NCI-H460 (cell line): ENCODE measurements around the gene FBXO33. TPM values are rescaled to one million over a fixed set of nuclear protein-coding genes. Genes with fewer than 3 reads are reported as not detected.
"Not testable (repeated sequence)": the region's sequence is repeated elsewhere in the genome, so short reads cannot be mapped to it uniquely, and the experiment has no call there.

Source experiments
- DNase-seq: peaks from one replicate; pipeline ENCODE4 v3.0.0-alpha.2; 2016; ENCODE audit warnings: low read depth; ENCODE audit errors: extremely low read depth
- total RNA-seq: library from RNA; depleted of rRNA; stranded (reverse); fragments of >200 nt; shearing (Covaris generic); gene quantifications from 2 replicates; pipeline ENCODE4 v1.2.3, GENCODE V29; 2014; rRNA removed

The FBXO33 gene
- total RNA-seq, 1 experiment from 2014 or later = 14.0 TPM

DNA sequence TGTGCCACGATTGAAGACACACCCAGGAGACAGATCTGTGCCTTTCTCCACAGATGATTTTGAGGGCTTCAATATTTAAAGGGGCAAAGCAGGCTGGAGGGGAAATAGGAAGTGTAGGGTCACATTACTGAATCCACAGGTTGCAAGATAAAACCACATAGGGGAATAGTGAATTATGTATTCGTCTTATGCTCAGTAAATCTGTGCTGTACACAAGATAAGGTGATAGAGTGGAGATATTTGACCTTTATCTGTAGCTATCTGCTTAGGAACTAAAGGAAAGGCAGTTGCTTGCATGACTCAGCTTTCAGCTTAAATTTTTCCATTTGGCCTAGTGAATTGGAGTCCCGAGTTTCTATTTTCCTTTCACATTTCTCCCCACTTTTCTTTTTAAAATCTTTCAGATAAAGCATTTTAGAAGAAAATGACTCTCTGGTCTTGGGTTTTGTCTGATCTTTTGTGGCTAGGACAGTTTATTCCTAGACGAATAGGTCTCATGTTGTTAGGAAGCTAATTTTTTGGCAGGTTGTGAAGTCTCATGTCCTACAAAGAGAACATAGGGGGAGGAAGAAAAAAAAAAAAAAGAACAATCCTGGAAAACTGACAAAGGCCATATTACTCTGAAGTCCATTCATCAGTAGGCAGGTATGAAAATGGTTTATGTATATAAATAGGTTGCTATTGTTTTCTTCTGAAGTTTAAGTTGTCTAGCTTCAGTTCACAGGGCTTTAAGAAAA lies 55.4 kb downstream of the FBXO33 start:
- DNase-seq = peak; percentile 40

DNA sequence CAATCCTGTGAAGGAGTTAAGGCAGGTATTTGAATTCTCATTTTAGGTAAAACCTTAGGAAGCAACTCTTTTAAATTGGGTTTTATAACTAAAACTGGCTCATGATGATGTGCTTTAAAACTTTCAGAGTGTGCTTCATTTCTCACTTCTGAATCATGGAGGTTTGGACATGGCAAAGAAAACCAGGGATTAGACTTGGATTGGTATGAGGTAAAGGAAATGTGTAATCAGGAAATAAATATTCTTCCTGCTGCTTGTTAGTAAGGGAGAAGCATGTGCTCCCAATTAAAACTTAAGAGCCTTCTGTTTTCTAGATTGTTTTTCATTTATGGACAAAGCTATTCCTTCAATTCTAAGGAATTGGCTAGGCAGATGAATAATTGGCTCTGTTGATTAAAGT lies 57.4 kb downstream of the FBXO33 start:
- no peak for DNase-seq

- no peak for DNase-seq
Measured at GRCh38 chr14:39372656-39373055, 59.6 kb downstream of the FBXO33 start.

- no peak for DNase-seq
Measured at GRCh38 chr14:39370415-39370814, 61.8 kb downstream of the FBXO33 start.

DNA sequence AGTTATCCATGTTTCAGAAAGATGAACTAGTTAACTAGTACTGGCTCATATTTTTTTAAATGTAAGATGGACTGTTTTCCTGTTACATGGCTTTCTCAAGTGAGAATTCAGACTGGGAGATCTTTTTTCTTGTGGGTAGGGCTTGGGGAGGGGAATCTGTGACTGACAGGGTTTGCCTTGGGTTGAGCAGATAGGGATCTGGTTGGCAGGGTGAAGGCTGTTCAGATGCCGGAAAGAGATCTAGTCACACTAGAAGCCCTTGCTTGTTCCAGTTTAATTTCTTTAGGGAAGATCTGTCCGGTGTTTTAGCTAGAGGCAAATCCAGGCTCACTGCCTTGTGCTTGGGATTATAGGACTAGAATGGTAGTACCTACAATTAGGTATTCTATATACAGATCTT lies 63.2 kb downstream of the FBXO33 start:
- DNase-seq = no peak

GRCh38 chr14:39368261-39368959 lies 63.8 kb downstream of the FBXO33 start:
- peak; percentile 64 for DNase-seq

GRCh38 chr14:39367387-39367751 lies 64.9 kb downstream of the FBXO33 start:
- no peak for DNase-seq

- no peak for DNase-seq
Measured at GRCh38 chr14:39366460-39367386, 65.5 kb downstream of the FBXO33 start.

DNA sequence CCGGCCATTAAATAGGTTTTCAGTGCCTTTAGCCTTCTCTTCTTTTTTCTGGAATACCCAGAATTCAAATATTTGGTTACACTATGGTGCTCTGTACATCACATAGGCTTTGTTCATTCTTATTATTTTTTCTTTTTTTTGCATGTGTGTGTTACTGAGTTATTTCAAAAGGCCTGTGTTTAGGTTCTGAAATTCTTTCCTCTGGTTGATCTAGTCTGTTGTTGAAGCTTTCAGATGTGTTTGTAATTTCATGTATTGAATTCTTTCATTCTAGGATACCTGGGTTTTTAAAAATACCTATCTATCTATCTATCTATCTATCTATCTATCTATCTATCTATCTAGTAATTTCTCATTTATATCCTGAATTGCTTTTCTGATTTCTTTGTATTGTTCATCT lies 66.9 kb downstream of the FBXO33 start:
- no peak for DNase-seq

GRCh38 chr14:39364509-39364908 lies 67.7 kb downstream of the FBXO33 start:
- no peak for DNase-seq

DNA sequence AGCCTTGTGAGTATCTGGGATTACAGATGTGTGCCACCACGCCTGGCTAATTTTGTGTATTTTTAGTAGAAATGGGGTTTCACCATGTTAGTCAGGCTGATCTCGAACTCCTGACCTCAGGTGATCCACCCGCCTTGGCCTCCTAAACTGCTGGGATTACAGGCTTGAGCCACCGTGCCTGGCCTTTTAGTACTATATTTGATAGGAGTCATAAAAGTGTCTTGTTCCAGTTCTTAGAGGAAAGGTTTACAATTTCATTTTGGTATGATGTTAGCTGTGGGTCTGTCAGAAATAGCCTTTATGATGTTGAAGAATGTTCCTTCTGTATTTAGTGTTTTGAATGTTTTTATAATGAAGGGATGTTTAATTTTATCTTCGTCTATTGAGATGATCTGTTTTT lies 70.7 kb downstream of the FBXO33 start:
- not testable (repeated sequence) for DNase-seq

DNA sequence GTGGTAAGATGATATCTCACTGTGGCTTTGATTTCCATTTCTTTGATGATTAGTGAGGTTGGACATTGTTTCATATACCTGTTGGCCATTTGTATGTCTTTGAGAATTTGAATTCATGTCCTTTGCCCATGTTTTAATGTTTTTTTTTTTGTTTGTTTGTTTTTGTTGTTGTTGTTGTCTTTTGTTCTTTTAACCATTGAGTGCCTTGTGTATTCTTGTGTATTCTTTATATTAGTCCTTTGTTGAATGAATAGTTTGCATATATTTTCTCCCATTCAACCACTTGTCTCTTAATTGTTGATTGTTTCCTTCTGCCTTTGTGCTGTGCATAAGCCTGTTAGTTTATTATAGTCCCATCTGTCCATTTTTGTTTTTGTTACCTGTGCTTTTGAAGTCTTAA lies 71.9 kb downstream of the FBXO33 start:
- no peak for DNase-seq

DNA sequence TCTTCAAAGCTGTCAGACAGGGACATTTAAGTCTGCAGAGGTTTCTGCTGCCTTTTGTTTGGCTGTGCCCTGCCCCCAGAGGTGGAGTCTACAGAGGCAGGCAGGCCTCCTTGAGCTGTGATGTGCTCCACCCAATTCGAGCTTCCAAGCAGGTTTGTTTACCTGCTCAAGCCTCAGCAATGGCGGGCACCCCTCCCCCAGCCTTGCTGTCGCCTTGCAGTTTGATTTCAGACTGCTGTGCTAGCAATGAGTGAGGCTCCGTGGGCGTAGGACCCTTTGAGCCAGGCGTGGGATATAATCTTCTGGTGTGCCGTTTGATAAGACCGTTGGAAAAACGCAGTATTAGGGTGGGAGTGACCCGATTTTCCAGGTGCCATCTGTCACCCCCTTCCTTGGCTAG lies 73.2 kb downstream of the FBXO33 start:
- not testable (repeated sequence) for DNase-seq

DNA sequence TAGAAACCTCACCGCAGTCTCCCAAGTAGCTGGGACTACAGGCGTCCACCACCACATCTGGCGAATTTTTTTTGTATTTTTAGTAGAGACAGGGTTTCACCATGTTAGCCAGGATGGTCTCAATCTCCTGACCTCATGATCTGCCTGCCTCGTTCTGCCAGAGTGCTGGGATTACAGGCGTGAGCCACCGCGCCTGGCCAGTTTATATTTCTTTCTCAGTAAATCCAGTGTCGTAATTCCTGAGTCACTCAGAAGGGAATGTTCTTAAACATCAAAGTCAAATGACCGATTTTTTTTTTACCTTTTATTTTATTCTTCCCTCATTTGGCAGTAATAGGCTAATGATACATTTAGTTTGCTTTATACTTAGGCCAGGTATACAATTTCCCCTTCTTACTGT lies 80.5 kb downstream of the FBXO33 start:
- DNase-seq = no peak

DNA sequence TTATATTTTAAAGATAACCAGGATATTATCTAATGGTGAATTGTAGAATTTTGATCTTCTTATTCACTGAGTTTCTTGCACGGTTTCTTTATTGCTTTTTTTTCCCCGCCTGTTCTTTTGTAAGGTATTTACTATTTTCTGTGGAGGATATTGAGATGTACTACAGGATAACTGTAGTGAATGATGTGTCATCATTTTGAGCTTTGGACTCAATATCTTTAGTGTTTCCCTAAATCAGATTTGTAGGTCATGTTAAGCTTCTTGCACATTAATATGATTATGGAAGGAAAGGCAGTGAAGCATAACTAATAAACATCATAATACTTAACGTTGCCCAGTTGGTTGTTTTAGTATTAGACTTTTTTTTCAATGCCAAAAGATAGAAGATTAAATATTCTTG lies 81.4 kb downstream of the FBXO33 start:
- no peak for DNase-seq

Other genes starting within 250 kb of the FBXO33 start
- gene MIA2, start 198.5 kb downstream of the FBXO33 start, total RNA-seq = 66.7 and 72.8 TPM in 2 replicates